Left cardiac atrium (tissue), 4 donors: Measurements from ENCODE around the gene LFNG. TPM values are rescaled to one million over a fixed set of nuclear protein-coding genes. Genes with fewer than 3 reads are reported as not detected.
A peak's percentile ranks its signal among the peaks of the same experiment; 100 is the strongest.

ENCODE experiments used
- ATAC-seq, 2 donors: fragments of 200-7000 bp; cut with Tn5 transposase; one replicate each; pipeline ENCODE4 v1.9.1; 2020; ENCODE audit warnings: mild to moderate bottlenecking in 2 of 2, moderate library complexity in 2 of 2
- DNase-seq: peaks from one replicate; pipeline ENCODE4 v3.0.0-alpha.2; 2020
- intact Hi-C, 2 donors: fragments of 100-400 bp; cut with DNase I; formaldehyde crosslinking; loops; one replicate each; pipeline versions ENCODE4 v1.14.1 to v1.15.1; 2022 to 2023
- total RNA-seq, 2 donors: library from RNA; stranded (reverse); fragmentation: NEBNext Ultra II Directional; extraction: Animal tissue kit (Norgen Biotek cat#: 25700); gene quantifications; one replicate each; pipeline ENCODE4 v1.2.1, GENCODE V29; 2021
- donor health status: DM: no; HTN: yes; CAD: no.
- donor health status: DM: no; HTN: yes; CAD: no; lungs with severe emphysema.
- donor health status: DM: yes; HTN: yes; CAD: no.
- donor health status: Dilated cardiomyopathy.

LFNG gene
- total RNA-seq, 2 donors from 2014 or later = 8.7 to 9.2 TPM

GRCh38 chr7:2479276-2480069 is 40.1 kb upstream of the LFNG start:
- ATAC-seq (no peak), DNase-seq (no peak)
- intact Hi-C loops = loop anchor here (5.0 to 10.0 kb wide), 2 partner anchors 73 to 205 kb away; partner anchors contain the start of gene AMZ1 (in 1 of the 2)

- ATAC-seq (no peak), DNase-seq (no peak)
- intact Hi-C loops = loop anchor here in 1 of 2 donors (5.0 kb wide), 1 partner anchor 72 kb away; no protein-coding TSS in a partner anchor
Measured at GRCh38 chr7:2480070-2480408, 39.5 kb upstream of the LFNG start.

GRCh38 chr7:2481195-2481594 is 38.4 kb upstream of the LFNG start:
- ATAC-seq (no peak), DNase-seq (no peak)
- intact Hi-C loops = loop anchor here in 1 of 2 donors (5.0 kb wide), 1 partner anchor 71 kb away; no protein-coding TSS in a partner anchor

GRCh38 chr7:2482725-2483451 is 36.7 kb upstream of the LFNG start:
- intact Hi-C loops = loop anchor here in 1 of 2 donors (5.0 kb wide), 1 partner anchor 69 kb away; no protein-coding TSS in a partner anchor
- ATAC-seq (no peak), DNase-seq (no peak)

- DNase-seq = no peak
- intact Hi-C loops = loop anchor here in 1 of 2 donors (5.0 kb wide), 1 partner anchor 69 kb away; no protein-coding TSS in a partner anchor
- ATAC-seq = no peak
Measured at GRCh38 chr7:2483494-2483893, 36.1 kb upstream of the LFNG start.

GRCh38 chr7:2484868-2485267 is 34.7 kb upstream of the LFNG start:
- ATAC-seq = no peak
- intact Hi-C loops = loop anchor here in 1 of 2 donors (5.0 kb wide), 1 partner anchor 67 kb away; no protein-coding TSS in a partner anchor
- no peak for DNase-seq

- DNase-seq (no peak), ATAC-seq (peak; percentile 25 to 79)
- intact Hi-C loops = no loop called here
Measured at GRCh38 chr7:2487586-2488271, 31.8 kb upstream of the LFNG start.

- ATAC-seq (peak; percentile 36 to 80), DNase-seq (peak; percentile 73)
- intact Hi-C loops = no loop called here
Measured at GRCh38 chr7:2488272-2488645, 31.3 kb upstream of the LFNG start.

- intact Hi-C loops = no loop called here
- ATAC-seq = peak in 1 of 2 donors; percentile 3
- DNase-seq = no peak
Measured at GRCh38 chr7:2488681-2489080, 30.9 kb upstream of the LFNG start.

GRCh38 chr7:2490181-2490651 is 29.4 kb upstream of the LFNG start:
- intact Hi-C loops = no loop called here
- DNase-seq (no peak), ATAC-seq (peak in 1 of 2 donors; percentile 23)

- intact Hi-C loops = no loop called here
- DNase-seq (no peak), ATAC-seq (no peak)
Measured at GRCh38 chr7:2492038-2492437, 27.5 kb upstream of the LFNG start.

GRCh38 chr7:2493205-2494164 is 26.1 kb upstream of the LFNG start:
- intact Hi-C loops = no loop called here
- DNase-seq = no peak
- peak; percentile 21 to 22 for ATAC-seq

GRCh38 chr7:2494191-2495130 is 25.1 kb upstream of the LFNG start:
- intact Hi-C loops = no loop called here
- peak; percentile 17 to 44 for ATAC-seq
- DNase-seq = peak; percentile 62

GRCh38 chr7:2495418-2496299 is 23.9 kb upstream of the LFNG start:
- ATAC-seq (no peak), DNase-seq (no peak)

GRCh38 chr7:2496375-2496774 is 23.2 kb upstream of the LFNG start:
- intact Hi-C loops = no loop called here
- ATAC-seq (no peak), DNase-seq (no peak)

More at GRCh38 chr7:2495418-2496299, 23.9 kb upstream of the LFNG start:
- intact Hi-C loops = no loop called here

GRCh38 chr7:2497065-2497464 is 22.5 kb upstream of the LFNG start:
- no peak for ATAC-seq
- intact Hi-C loops = no loop called here
- DNase-seq = no peak
